Psoas muscle (tissue), 8 donors: Measurements from ENCODE around the gene RRBP1. TPM values are rescaled to one million over a fixed set of nuclear protein-coding genes. Genes with fewer than 3 reads are reported as not detected.
A peak's percentile ranks its signal among the peaks of the same experiment; 100 is the strongest.

Source experiments
- ATAC-seq, 4 donors: fragments of 200-7000 bp; cut with Tn5 transposase; one replicate each; pipeline ENCODE4 v1.9.1; 2020; ENCODE audit warnings: moderate library complexity in 3 of 4, mild to moderate bottlenecking in 2 of 4
- DNase-seq, 2 donors: peaks; one replicate each; pipeline ENCODE4 v3.0.0-alpha.2; 2020
- H3K27ac ChIP-seq: fragments of 200-600 bp; one replicate; pipeline ENCODE4 v1.8.0; 2022
- H3K27me3 ChIP-seq, 3 donors: fragments of 200-600 bp in 1 of 3; one replicate each; pipeline versions ENCODE4 v1.6.1 to v1.8.0; 2013 to 2022; ENCODE audit warnings: low read length in 2 of 3, mild to moderate bottlenecking in 2 of 3, moderate library complexity in 1 of 3; ENCODE audit not compliant: insufficient read depth in 3 of 3
- H3K36me3 ChIP-seq, 2 donors: fragments of 200-600 bp in 1 of 2; one replicate each; pipeline versions ENCODE4 v1.6.1 to v1.8.0; 2013 to 2022; ENCODE audit warnings: low read depth in 1 of 2, mild to moderate bottlenecking in 1 of 2, moderate library complexity in 1 of 2; ENCODE audit not compliant: insufficient read depth in 1 of 2
- H3K4me1 ChIP-seq: fragments of 200-600 bp; one replicate; pipeline ENCODE4 v1.8.0; 2022
- H3K4me3 ChIP-seq: fragments of 200-600 bp; one replicate; pipeline ENCODE4 v1.8.0; 2022; ENCODE audit warnings: mild to moderate bottlenecking
- H3K9me3 ChIP-seq: fragments of 200-600 bp; one replicate; pipeline ENCODE4 v1.8.0; 2022
- WGBS, 3 donors: extraction: QIAGEN DNeasy Blood & Tissue Kit; methylation state at CpG; one replicate each; pipeline versions ENCODE4 v1.1.6 to v1.1.7; 2013; 5-methylcytosine and 5-hydroxymethylcytosine counted together
- intact Hi-C, 2 donors: fragments of 100-400 bp; cut with DNase I; formaldehyde crosslinking; loops; one replicate each; pipeline versions ENCODE4 v1.11.0 to v1.14.2; 2022
- polyA plus RNA-seq, 3 donors: library from polyadenylated mRNA; stranded (reverse); fragments of 200-250 nt; gene quantifications; one replicate each; pipeline ENCODE4 v1.2.3, GENCODE V29; 2013
- total RNA-seq, 4 donors: library from RNA; stranded (reverse); fragmentation: NEBNext Ultra II Directional in 2 of 4; extraction: Animal tissue kit (Norgen Biotek cat#: 25700) in 2 of 4; gene quantifications; one replicate each; pipeline versions ENCODE4 v1.2.1 to v1.2.4, GENCODE V29; 2021 to 2023
- TF ChIP-seq, protein P1 (sequence below): fragments of 200-600 bp; IDR thresholded peaks from one replicate; pipeline ENCODE4 v1.8.0; 2022; ENCODE audit warnings: antibody characterized with exemption
- donor health status: healthy with polysubstance abuse.
- donor health status: DM: no; HTN: no; CAD: no; lungs with moderate emphysema.
- donor health status: Bipolar disorder and iron deficiency.
- donor health status: healthy.
- donor health status: DM: yes; HTN: yes; CAD: no.
- donor health status: DM: no; HTN: no; CAD: no.
- donor health status: DM: no; HTN: no; CAD: no.
- donor health status: DM: yes; HTN: yes; CAD: no.

Gene RRBP1
- total and polyA plus RNA-seq, 7 donors, result 14.2 to 40.8 (median 21.8) TPM

DNA sequence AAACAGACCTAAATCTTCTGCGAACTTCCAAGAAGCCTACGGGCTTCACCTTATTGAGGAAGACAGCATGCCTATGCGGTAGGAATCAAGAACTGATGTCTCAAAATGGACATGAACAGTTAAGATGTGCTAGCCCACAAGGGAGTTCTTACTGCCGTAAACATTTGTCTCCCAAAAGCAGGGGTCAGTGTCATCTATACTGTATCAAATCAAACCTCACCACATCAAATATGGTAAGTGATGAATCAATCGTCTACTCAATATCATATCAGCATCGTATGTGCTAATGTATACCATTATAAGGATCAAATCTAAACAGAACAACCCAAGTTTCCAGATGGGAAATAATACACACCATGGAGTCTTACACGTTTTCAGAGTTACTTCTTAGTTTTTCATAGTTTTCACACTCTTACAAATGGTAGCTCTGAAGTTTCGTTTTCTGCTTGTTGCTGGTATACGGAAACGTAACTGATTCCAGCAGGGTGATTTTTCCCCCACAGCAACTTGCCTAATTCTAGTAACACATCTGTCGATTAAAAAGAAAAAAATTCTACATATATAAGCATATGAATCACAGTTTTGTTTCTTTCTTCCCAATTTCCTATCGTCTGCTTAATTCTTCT is 12.6 kb downstream of the RRBP1 start:
- TF ChIP-seq, protein P1, sequence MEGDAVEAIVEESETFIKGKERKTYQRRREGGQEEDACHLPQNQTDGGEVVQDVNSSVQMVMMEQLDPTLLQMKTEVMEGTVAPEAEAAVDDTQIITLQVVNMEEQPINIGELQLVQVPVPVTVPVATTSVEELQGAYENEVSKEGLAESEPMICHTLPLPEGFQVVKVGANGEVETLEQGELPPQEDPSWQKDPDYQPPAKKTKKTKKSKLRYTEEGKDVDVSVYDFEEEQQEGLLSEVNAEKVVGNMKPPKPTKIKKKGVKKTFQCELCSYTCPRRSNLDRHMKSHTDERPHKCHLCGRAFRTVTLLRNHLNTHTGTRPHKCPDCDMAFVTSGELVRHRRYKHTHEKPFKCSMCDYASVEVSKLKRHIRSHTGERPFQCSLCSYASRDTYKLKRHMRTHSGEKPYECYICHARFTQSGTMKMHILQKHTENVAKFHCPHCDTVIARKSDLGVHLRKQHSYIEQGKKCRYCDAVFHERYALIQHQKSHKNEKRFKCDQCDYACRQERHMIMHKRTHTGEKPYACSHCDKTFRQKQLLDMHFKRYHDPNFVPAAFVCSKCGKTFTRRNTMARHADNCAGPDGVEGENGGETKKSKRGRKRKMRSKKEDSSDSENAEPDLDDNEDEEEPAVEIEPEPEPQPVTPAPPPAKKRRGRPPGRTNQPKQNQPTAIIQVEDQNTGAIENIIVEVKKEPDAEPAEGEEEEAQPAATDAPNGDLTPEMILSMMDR, result no peak
- Histone ChIP-seq H3K4me3 (no peak overlapping the region), H3K9me3 (no peaks in the 10 kb centered on the region), H3K4me1 (peaks cover 6% of the 10 kb centered on the region), H3K27me3 (no peaks in the 10 kb centered on the region), H3K27ac (no peak overlapping the region), H3K36me3 (no peaks in the 10 kb centered on the region)
- WGBS, 3 donors, result 85 to 89% (median 88%) methylated on average over 12 of the region's 12 CpGs
- ATAC-seq (no peak), DNase-seq (no peak)
- intact Hi-C loops, result loop anchor here in 1 of 2 donors (5.0 kb wide), 1 partner anchor 268 kb away; no protein-coding TSS in a partner anchor

- WGBS, 3 donors, result 96 to 97% (median 97%) methylated on average over 3 of the region's 3 CpGs
- H3K4me1 ChIP-seq, result peaks cover 6% of the 10 kb centered on the region
- no peaks in the 10 kb centered on the region for H3K36me3 ChIP-seq
- no peaks in the 10 kb centered on the region for H3K27me3 ChIP-seq
- H3K27ac ChIP-seq, result no peak overlapping the region
- no peak for ATAC-seq
- no peaks in the 10 kb centered on the region for H3K9me3 ChIP-seq
- TF ChIP-seq, protein P1, result no peak
- no peak overlapping the region for H3K4me3 ChIP-seq
- DNase-seq, result no peak
- intact Hi-C loops, result loop anchor here in 1 of 2 donors (5.0 kb wide), 1 partner anchor 269 kb away; no protein-coding TSS in a partner anchor
These were observed 13.6 kb downstream of the RRBP1 start for GRCh38 chr20:17668432-17668831.

DNA sequence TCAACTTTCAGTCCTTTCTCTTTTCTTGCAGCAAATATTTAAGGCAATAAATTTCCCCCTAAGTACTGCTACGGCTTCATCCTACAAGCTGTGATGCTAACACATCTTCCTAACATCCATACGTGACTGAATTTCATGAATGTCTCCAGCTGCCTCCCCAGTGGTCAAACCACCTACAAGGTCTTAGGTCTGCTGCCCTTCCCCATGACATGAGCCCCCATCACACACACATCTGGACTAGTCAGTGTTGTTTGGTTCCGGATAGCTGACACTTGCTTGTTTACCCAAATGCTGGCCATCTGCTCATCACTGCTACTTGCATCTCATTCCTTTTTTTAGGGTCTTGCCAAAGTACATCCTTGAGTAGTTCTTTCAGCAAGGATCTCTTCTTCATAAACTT is 14.6 kb downstream of the RRBP1 start:
- 82 to 87% (median 85%) methylated on average over 3 of the region's 3 CpGs for WGBS, 3 donors
- Histone ChIP-seq H3K36me3 (no peaks in the 10 kb centered on the region), H3K27me3 (no peaks in the 10 kb centered on the region), H3K27ac (no peak overlapping the region), H3K9me3 (no peaks in the 10 kb centered on the region), H3K4me1 (peaks cover 6% of the 10 kb centered on the region), H3K4me3 (no peak overlapping the region)
- intact Hi-C loops, result loop anchor here in 1 of 2 donors (5.0 kb wide), 1 partner anchor 270 kb away; no protein-coding TSS in a partner anchor
- ATAC-seq (no peak), DNase-seq (no peak)
- TF ChIP-seq, protein P1, result no peak

- TF ChIP-seq, protein P1, result no peak
- Histone ChIP-seq H3K4me1 (peaks cover 6% of the 10 kb centered on the region), H3K27ac (no peak overlapping the region), H3K36me3 (no peaks in the 10 kb centered on the region), H3K27me3 (no peaks in the 10 kb centered on the region), H3K4me3 (no peak overlapping the region), H3K9me3 (no peaks in the 10 kb centered on the region)
- intact Hi-C loops, result loop anchor here in 1 of 2 donors (5.0 kb wide), 1 partner anchor 271 kb away; no protein-coding TSS in a partner anchor
- 56 to 69% (median 69%) methylated on average over 2 of the region's 2 CpGs for WGBS, 3 donors
- DNase-seq (no peak), ATAC-seq (peak in 1 of 4 donors; percentile 40)
These were observed 15.6 kb downstream of the RRBP1 start for GRCh38 chr20:17666481-17666880.
